SJCRH30 (cell line): Measurements from ENCODE around the gene TMEFF1. TPM values are rescaled to one million over a fixed set of nuclear protein-coding genes. Genes with fewer than 3 reads are reported as not detected.
A peak's percentile ranks its signal among the peaks of the same experiment; 100 is the strongest.
"Not testable (repeated sequence)": the region's sequence is repeated elsewhere in the genome, so short reads cannot be mapped to it uniquely, and the experiment has no call there.

Experiments used
- DNase-seq, 2 experiments: peaks; one replicate each; pipeline ENCODE4 v3.0.0-alpha.2; 2015 to 2020
- H3K27ac ChIP-seq: fragments of 250-450 bp; sonication (Bioruptor Pico); 2 replicates; pipeline ENCODE4 v1.5.1; 2020; ENCODE audit warnings: mild to moderate bottlenecking, moderate library complexity
- H3K27me3 ChIP-seq: fragments of 250-450 bp; sonication (Bioruptor Pico); 2 replicates; pipeline ENCODE4 v1.5.1; 2020; ENCODE audit warnings: mild to moderate bottlenecking, moderate library complexity
- H3K36me3 ChIP-seq: fragments of 250-450 bp; sonication (Bioruptor Pico); 2 replicates; pipeline ENCODE4 v1.5.1; 2020; ENCODE audit warnings: mild to moderate bottlenecking, moderate library complexity
- H3K4me1 ChIP-seq: fragments of 250-450 bp; sonication (Bioruptor Pico); 2 replicates; pipeline ENCODE4 v1.5.1; 2020; ENCODE audit warnings: mild to moderate bottlenecking, moderate library complexity
- H3K4me3 ChIP-seq: fragments of 250-450 bp; sonication (Bioruptor Pico); 2 replicates; pipeline ENCODE4 v1.5.1; 2020; ENCODE audit warnings: mild to moderate bottlenecking, moderate library complexity
- H3K9me3 ChIP-seq: fragments of 250-450 bp; sonication (Bioruptor Pico); replicated peaks from 2 replicates; pipeline ENCODE4 v1.5.1; 2020; ENCODE audit warnings: mild to moderate bottlenecking, moderate library complexity
- total RNA-seq: library from RNA; depleted of rRNA; stranded (reverse); fragments of >200 nt; shearing (Covaris generic); gene quantifications from 2 replicates; pipeline ENCODE4 v1.2.3, GENCODE V29; 2014

TMEFF1 gene
- total RNA-seq, 1 experiment from 2014 or later = 20.6 TPM

DNA sequence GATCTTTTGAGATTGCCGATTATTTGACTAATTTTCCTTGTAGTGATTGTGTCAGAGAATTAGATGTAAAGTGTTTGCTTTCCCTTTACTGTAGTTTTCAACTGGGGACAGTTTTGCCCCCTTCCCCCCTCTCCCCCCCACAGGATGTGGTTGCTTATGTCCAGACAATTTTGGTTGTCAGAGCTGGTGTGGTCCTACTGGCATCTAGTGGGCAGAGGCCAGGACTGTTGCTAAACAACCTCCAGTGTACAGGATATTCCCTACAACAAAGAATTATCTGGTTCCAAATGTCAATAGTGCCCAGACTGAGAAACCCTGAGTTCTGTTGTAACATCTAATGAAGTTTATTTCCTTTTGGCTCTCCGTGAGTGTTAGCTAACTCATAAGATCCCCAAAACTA, 20.0 kb downstream of the TMEFF1 start:
- Histone ChIP-seq H3K9me3 (no peaks in the 10 kb centered on the region), H3K27ac (no peak overlapping the region), H3K4me1 (no peaks in the 10 kb centered on the region), H3K4me3 (no peak overlapping the region), H3K27me3 (no peaks in the 10 kb centered on the region), H3K36me3 (no peaks in the 10 kb centered on the region)
- DNase-seq = peak; percentile 11 to 28

DNA sequence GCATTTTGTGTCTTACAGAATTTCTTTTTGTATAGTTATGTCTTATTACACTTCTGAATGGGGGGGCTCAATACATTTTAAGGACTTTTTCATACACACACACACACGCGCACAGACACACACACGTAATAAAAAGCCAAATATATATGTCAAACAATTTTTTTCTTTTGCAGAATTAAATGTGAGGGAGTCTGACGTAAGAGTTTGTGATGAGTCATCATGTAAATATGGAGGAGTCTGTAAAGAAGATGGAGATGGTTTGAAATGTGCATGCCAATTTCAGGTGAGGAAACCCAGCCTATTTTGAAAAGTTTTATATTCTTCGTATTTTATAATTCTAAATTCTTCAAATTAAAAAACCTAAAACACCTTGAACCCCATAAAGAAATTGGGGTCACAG, 25.6 kb downstream of the TMEFF1 start:
- DNase-seq = no peak
- 0 out of 2 replicates have a peak, but pooled peaks cover 4% of the 10 kb centered on the region for H3K4me1 ChIP-seq
- peaks cover 2% of the 10 kb centered on the region; the same call in 1 of the 2 replicates for H3K36me3 ChIP-seq
- H3K4me3 ChIP-seq = no peak overlapping the region
- H3K27me3 ChIP-seq = no peaks in the 10 kb centered on the region
- H3K27ac ChIP-seq = no peak overlapping the region
- H3K9me3 ChIP-seq = no peaks in the 10 kb centered on the region

DNA sequence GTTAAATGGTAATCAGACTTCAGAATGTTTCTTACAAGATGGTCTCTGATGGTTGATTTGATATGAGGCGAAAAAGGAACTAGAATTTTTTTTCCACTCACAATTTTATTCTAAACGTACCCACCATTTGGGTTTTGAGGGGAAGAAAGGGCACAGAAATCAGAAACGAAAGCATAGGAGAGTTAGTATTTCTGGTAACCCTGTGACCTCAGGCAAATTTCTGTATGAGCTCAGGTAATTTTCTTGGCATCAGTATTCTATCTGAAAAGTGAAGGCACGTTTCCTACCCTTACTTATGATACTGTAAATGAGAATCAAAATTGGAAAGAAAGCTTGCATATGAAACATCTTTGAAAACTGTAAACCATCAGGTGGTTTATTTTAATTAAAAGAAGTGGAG, 26.5 kb downstream of the TMEFF1 start:
- 0 out of 2 replicates have a peak, but pooled peaks cover 4% of the 10 kb centered on the region for H3K4me1 ChIP-seq
- peaks cover 2% of the 10 kb centered on the region; the same call in 1 of the 2 replicates for H3K36me3 ChIP-seq
- no peak overlapping the region for H3K4me3 ChIP-seq
- no peak for DNase-seq
- H3K9me3 ChIP-seq = no peaks in the 10 kb centered on the region
- no peaks in the 10 kb centered on the region for H3K27me3 ChIP-seq
- no peak overlapping the region for H3K27ac ChIP-seq

DNA sequence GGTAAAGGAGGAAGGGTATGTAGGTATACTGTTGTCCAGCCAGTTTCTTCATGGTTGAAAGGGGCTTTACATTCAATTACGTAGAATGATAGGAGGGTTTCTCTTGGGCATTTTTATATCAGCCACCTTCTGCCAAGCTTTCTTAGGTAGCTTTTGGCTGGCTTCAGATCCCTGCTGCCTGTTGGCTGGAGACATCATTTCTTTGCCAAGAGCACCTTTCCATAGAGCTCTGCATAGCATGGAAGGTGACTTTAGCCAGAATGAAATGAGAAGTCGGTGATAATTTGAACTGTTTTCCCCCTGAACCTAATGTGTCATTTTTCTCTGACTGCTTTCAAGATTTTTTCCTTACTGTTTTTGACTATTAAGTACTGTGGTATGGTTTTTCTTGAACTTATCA, 26.9 kb downstream of the TMEFF1 start:
- no peaks in the 10 kb centered on the region for H3K9me3 ChIP-seq
- H3K27me3 ChIP-seq = no peaks in the 10 kb centered on the region
- no peak for DNase-seq
- peaks cover 2% of the 10 kb centered on the region; the same call in 1 of the 2 replicates for H3K36me3 ChIP-seq
- H3K4me1 ChIP-seq = 0 out of 2 replicates have a peak, but pooled peaks cover 4% of the 10 kb centered on the region
- H3K27ac ChIP-seq = no peak overlapping the region
- no peak overlapping the region for H3K4me3 ChIP-seq

GRCh38 chr9:100505564-100506159, 32.7 kb downstream of the TMEFF1 start:
- H3K27ac ChIP-seq = no peak overlapping the region
- peaks cover 8% of the 10 kb centered on the region for H3K36me3 ChIP-seq
- no peaks in the 10 kb centered on the region for H3K27me3 ChIP-seq
- H3K9me3 ChIP-seq = no peaks in the 10 kb centered on the region
- peak; percentile 78 to 83 for DNase-seq
- no peaks in the 10 kb centered on the region for H3K4me1 ChIP-seq
- H3K4me3 ChIP-seq = no peak overlapping the region

GRCh38 chr9:100507350-100507749, 34.4 kb downstream of the TMEFF1 start:
- H3K4me1 ChIP-seq, H3K9me3 ChIP-seq, H3K27ac ChIP-seq, H3K4me3 ChIP-seq, H3K27me3 ChIP-seq, DNase-seq: not testable (repeated sequence)
- peaks cover 11% of the 10 kb centered on the region for H3K36me3 ChIP-seq

GRCh38 chr9:100511205-100511604, 38.3 kb downstream of the TMEFF1 start:
- Histone ChIP-seq H3K27me3 (no peaks in the 10 kb centered on the region), H3K36me3 (peaks cover 11% of the 10 kb centered on the region), H3K4me1 (no peaks in the 10 kb centered on the region), H3K9me3 (no peaks in the 10 kb centered on the region), H3K27ac (no peak overlapping the region), H3K4me3 (no peak overlapping the region)
- no peak for DNase-seq

- Histone ChIP-seq H3K9me3 (no peaks in the 10 kb centered on the region), H3K4me3 (no peak overlapping the region), H3K27ac (no peak overlapping the region), H3K4me1 (0 out of 2 replicates have a peak, but pooled peaks cover 2% of the 10 kb centered on the region), H3K36me3 (peaks cover 8% of the 10 kb centered on the region; the same call in 1 of the 2 replicates), H3K27me3 (no peaks in the 10 kb centered on the region)
- no peak for DNase-seq
Measured at GRCh38 chr9:100515578-100516494, 42.9 kb downstream of the TMEFF1 start.

GRCh38 chr9:100521282-100521681, 48.3 kb downstream of the TMEFF1 start:
- Histone ChIP-seq H3K27ac (no peak overlapping the region), H3K27me3 (no peaks in the 10 kb centered on the region), H3K36me3 (peaks cover 10% of the 10 kb centered on the region; the same call in 1 of the 2 replicates), H3K4me1 (0 out of 2 replicates have a peak, but pooled peaks cover 2% of the 10 kb centered on the region), H3K9me3 (no peaks in the 10 kb centered on the region), H3K4me3 (no peak overlapping the region)
- no peak for DNase-seq

DNA sequence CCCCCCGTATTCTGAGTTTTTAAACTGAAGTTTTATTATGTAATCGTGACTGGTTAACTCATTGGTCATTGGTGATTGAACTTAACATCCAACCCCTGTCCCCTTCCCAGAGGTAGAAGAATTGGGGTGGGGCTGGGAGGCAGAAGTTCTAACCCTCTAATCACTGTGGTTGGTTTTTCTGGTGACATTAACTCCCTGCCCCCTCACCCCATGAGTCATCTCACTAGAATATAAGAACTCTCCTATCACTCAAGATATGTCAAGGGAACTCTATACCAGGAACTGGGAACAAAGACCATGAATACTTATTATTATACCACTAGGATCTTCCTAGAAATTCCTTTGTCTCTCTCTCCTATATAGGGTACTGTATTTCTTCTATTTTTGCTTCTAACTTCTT, 52.6 kb downstream of the TMEFF1 start:
- no peak overlapping the region for H3K4me3 ChIP-seq
- H3K36me3 ChIP-seq = peaks cover 10% of the 10 kb centered on the region; the same call in 1 of the 2 replicates
- DNase-seq = no peak
- no peak overlapping the region for H3K27ac ChIP-seq
- no peaks in the 10 kb centered on the region for H3K9me3 ChIP-seq
- no peaks in the 10 kb centered on the region for H3K27me3 ChIP-seq
- H3K4me1 ChIP-seq = no peaks in the 10 kb centered on the region

GRCh38 chr9:100527180-100527794, 54.3 kb downstream of the TMEFF1 start:
- H3K4me1 ChIP-seq, DNase-seq, H3K36me3 ChIP-seq, H3K27me3 ChIP-seq, H3K9me3 ChIP-seq, H3K27ac ChIP-seq, H3K4me3 ChIP-seq: not testable (repeated sequence)

DNA sequence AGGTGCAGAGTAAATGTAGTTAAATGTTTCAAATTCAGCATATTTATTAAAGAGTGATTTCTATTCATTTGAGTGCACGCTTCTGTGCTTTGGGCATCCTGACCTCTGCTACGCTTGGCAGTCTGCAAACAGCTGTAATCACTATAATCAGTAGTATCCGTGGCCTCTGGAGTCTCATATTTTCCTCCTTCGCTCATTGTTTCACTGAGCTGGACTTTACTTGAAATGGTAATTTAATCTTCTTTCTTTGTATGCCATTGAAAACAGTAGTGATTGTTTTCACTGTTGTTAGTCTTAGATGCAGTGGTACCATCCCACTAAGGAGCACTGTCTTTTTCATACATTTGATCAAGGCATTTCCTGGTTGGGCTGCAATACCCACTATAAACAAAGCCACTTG, 61.5 kb downstream of the TMEFF1 start:
- Histone ChIP-seq H3K36me3 (0 out of 2 replicates have a peak, but pooled peaks cover 3% of the 10 kb centered on the region), H3K4me1 (peaks cover 13% of the 10 kb centered on the region), H3K4me3 (no peak overlapping the region), H3K9me3 (no peaks in the 10 kb centered on the region), H3K27me3 (no peaks in the 10 kb centered on the region), H3K27ac (peak overlapping the region; percentile 28)
- DNase-seq = peak in 1 of 2 experiments; percentile 55

- no peaks in the 10 kb centered on the region for H3K27me3 ChIP-seq
- H3K36me3 ChIP-seq = peaks cover 8% of the 10 kb centered on the region; the same call in 1 of the 2 replicates
- no peak overlapping the region for H3K4me3 ChIP-seq
- H3K9me3 ChIP-seq = peaks cover 10% of the 10 kb centered on the region
- peaks cover 8% of the 10 kb centered on the region for H3K4me1 ChIP-seq
- no peak overlapping the region for H3K27ac ChIP-seq
- DNase-seq = no peak
Measured at GRCh38 chr9:100540327-100540726, 67.4 kb downstream of the TMEFF1 start.

- H3K36me3 ChIP-seq = peaks cover 24% of the 10 kb centered on the region
- H3K27ac ChIP-seq = no peak overlapping the region
- H3K27me3 ChIP-seq = no peaks in the 10 kb centered on the region
- H3K4me3 ChIP-seq = no peak overlapping the region
- H3K4me1 ChIP-seq = no peaks in the 10 kb centered on the region
- no peak for DNase-seq
- peaks cover 13% of the 10 kb centered on the region; the same call in 1 of the 2 replicates for H3K9me3 ChIP-seq
Measured at GRCh38 chr9:100549048-100549447, 76.1 kb downstream of the TMEFF1 start.

- Histone ChIP-seq H3K4me1 (no peaks in the 10 kb centered on the region), H3K4me3 (no peak overlapping the region), H3K27ac (no peak overlapping the region), H3K9me3 (no peaks in the 10 kb centered on the region), H3K36me3 (peaks cover 8% of the 10 kb centered on the region), H3K27me3 (no peaks in the 10 kb centered on the region)
- DNase-seq = no peak
Measured at GRCh38 chr9:100554935-100555401, 82.0 kb downstream of the TMEFF1 start.
